Stimulated activated CD8-positive, alpha-beta memory T cell treated with anti-CD3 and anti-CD28 coated beads, Interleukin-2, amount 100 ng/mL, for 1 hour (primary cell): ENCODE measurements around the gene CCND1.
"Not testable (repeated sequence)": the region's sequence is repeated elsewhere in the genome, so short reads cannot be mapped to it uniquely, and the experiment has no call there.

Source experiments
- DNase-seq, 2 donors: peaks; one replicate each; pipeline ENCODE4 v3.0.0-alpha.2; 2020; ENCODE audit warnings: low read depth in 2 of 2

Gene CCND1

DNA sequence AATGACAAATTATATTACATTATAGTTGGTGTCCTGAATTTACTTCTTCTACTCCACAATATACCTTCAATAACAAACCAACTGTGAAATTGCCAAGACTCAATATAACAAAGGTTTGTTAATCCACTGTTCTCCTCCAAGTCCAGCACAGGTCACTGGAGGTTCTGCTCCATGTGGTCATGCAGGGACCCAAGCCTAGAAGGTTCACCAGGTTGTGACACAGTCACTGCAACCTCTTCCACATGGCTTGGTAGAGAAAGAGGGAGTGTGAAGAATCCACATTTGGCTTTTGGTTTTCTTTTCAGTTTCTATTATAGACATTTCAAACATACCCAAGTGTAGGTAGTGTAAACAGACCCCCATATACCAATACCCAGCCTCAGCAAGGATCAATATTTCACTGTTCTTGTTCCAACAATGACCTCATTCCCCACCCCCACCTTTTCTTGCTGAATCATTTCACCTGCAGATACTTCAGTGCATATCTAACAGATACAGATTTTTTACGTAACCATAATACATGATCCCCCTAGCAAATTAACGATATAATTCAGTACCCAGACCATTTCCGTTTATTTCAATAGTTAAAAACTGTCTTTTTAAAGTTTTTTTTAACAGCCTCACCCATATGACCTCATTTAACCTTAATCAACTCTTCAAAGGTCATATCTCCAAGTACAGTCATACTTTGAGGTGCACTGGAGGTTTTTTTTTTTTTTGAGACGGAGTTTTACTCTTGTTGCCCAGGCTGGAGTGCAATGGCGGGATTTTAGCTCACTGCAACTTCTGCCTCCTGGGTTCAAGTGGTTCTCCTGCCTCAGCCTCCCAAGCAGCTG is 48.7 kb downstream of the CCND1 start:
- DNase-seq = no peak

GRCh38 chr11:69691463-69691862 is 50.5 kb downstream of the CCND1 start:
- DNase-seq = no peak

- no peak for DNase-seq
These were observed 51.5 kb downstream of the CCND1 start for GRCh38 chr11:69692422-69692821.

DNA sequence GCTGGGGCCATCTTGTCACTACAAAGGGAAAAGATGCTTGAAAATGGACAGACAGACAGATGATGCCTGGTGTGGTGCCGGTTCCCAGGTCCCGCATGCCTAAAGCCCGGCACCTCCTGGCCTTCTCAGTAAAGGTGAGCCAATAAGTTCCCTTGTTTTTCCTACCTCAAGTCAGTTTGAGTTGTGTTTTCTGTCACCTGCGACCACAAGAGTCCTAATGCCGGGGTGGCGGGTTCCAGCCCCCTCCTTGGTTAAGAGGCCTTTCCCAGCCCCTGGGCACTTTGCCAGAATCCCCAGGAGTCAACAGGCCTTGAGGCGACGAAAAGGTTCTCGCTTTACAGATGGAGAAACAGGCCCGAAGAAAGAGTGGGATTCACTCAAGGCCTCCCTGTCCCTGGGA is 53.8 kb downstream of the CCND1 start:
- no peak for DNase-seq

GRCh38 chr11:69695581-69695980 is 54.6 kb downstream of the CCND1 start:
- DNase-seq = no peak

DNA sequence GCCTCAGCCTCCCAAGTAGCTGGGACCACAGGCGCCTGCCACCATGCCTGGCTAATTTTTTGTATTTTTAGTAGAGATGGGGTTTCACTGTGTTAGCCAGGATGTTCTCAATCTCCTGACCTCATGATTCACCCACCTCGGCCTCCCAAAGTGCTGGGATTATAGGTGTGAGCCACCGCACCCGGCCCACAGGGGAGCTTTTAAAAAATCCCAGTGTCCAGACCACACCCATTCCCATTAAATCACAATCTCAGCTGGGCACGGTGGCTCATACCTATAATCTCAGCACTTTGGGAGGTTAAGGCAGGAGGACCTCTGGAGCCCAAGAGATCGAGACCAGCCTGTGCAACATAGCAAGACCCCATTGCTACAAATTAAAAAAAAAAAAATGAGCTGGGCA is 55.0 kb downstream of the CCND1 start:
- not testable (repeated sequence) for DNase-seq

DNA sequence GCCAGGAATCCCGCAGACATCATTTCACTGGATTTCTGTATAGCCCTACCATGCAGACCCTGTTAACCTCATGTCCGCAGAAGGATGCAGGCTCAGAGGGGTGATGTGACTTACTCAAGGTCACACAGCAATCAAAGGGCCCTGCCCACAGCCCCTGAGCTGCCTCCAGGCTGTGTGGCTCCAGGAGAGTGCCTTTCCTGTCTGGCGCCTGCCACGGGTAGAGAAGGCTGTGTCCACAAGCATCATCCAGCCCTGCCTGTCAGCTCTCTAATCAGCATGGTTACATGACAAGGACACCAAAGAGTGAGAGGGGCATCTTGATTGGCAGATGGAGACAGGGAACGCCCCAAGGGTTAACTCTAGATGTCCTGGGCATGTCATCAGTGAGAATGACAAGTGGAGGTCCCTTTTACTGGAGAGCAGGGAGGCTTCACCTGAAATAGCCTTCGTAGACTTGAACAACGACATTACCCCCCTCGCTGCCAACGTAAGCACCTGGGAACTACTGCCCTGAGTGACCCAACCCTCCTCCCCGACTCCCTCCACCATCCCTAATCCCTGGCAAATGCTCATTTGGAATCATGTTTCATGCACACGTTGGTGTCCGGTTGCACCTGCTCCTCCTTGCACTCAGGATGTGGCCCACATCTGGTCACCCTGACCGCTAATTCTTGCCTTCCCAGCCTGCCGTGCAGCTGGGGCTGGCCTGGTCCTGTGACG is 56.0 kb downstream of the CCND1 start:
- DNase-seq = no peak

- no peak for DNase-seq
These were observed 56.5 kb downstream of the CCND1 start for GRCh38 chr11:69697469-69697843.

DNA sequence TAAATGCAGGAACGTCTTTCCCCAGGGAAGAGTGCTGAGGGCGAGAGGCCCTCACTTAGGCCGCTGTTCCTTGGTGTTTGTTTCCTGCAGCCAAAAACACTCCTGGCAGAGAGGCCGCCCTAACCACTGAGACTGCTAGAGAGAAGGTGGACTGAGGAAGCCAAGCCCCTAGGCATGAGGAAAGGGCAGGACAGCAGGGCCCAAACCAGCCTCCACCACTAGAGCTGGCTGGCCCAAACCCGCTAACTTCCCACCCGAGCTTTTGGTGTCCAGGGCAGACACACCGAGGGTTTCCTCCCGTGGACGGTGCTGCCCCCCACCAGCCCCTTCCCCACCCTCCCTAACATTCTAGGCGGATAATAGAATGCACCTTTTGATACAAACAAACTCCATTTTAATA is 56.9 kb downstream of the CCND1 start:
- DNase-seq = no peak

DNA sequence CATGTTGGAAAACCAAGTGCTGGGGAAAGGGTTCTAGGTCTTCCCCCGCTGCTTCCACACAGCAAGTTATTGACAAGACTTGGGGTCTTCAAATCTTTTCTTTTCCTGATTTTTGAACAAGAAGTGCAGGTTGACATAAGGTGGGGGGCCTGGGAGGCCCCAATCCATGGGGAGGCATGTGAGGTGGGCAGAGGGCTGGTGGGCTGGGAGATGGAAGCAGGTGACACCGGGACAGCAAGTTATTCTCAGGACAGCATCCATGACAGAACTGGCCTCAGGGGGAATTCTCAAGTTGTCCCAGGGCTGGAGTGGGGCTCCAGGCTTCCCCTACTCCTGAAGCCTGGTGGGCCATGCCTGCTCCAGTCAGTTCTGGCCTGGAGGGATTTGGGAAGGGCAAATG is 57.4 kb downstream of the CCND1 start:
- DNase-seq = no peak

DNA sequence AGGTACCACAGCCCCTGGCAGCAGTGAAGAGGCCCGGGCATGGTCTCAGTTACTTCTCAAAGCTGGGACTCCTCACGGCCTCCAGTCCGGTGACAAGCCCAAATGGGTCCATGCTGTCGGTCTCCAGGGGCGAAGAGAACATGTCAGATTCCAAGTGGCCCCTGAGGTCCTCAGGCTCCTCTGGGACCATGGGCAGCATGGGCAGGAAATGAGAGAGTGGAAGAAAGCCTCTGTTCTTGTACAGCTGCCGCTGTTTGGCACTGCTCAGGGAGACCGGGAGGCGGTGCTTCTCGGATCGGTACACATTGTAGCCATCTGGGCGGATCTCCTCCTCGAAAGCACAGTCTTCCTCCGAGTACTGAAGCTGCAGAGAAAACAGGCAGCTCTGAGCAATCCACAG is 58.3 kb downstream of the CCND1 start:
- DNase-seq = no peak

- no peak for DNase-seq
These were observed 59.6 kb downstream of the CCND1 start for GRCh38 chr11:69700278-69701140.

DNA sequence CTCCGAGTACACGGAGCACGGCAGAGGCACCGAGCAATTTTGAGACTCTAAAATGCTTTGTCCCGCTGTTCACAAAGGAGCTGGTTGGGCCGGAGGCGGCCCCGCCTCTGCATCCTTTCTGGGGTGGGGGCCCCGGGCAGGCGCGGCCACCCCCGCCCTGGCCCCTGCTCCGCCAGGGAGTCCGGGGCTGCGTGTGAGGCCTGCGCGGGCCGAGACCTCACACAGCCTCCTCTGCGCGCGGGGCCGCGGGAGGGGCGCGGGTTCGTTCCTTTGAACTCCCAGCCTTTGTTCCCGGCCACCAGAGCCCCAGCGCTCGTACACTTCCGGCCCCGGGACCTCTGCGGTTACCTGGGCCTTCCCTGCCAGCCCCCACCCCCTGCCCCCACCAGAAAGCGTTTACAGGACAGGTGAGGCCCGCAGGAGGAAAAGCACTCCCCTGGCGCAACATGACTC is 61.3 kb downstream of the CCND1 start:
- no peak for DNase-seq

DNA sequence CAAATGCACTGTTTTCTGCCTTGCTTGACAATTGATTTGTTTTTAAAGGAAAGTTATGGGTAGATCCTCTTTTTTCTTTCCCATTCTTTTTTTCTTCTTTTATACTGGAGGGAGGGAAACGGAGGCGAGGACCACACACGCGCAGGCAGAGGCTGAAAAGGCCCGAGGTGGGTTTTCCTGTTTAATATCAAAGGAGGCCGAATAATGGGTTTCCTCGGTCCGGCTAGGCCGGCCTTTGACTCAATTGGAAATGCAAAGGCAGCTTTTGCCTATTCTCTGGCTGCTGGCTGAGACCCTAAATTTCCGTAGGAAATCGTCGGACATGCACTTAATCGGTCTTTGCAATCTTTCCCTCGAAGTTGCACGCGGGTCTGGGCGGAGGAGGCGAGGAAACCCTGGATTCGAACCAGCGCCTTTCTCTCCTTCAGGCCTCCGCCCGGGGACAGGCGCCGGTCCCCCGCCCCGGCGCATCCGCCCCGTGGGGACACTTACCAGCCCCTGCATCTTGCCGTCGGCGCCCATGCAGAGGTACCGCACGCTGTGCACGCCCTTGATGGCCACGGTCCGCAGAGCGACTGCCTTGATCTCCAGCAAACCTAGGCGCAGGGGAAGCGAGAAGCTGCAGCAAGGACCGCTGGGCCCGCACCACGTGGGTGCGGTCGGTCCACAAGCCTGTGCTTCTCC is 62.0 kb downstream of the CCND1 start:
- no peak for DNase-seq

GRCh38 chr11:69703453-69703767 is 62.5 kb downstream of the CCND1 start:
- no peak for DNase-seq
